NCI-H526 treated with DMSO at 0.1 percent for 48 hours (cell line): ENCODE data around the gene NUDT16L1.
"Not testable (repeated sequence)": the region's sequence is repeated elsewhere in the genome, so short reads cannot be mapped to it uniquely, and the experiment has no call there.

ENCODE experiments used
- DNase-seq: peaks from one replicate; lab custom pipeline; 2025; lab: John Stamatoyannopoulos, UW

NUDT16L1 gene

GRCh38 chr16:4723071-4723767, 29.9 kb downstream of the NUDT16L1 start:
- no peak for DNase-seq

GRCh38 chr16:4724661-4725270, 31.4 kb downstream of the NUDT16L1 start:
- DNase-seq: no peak

- no peak for DNase-seq
Measured at GRCh38 chr16:4726616-4727015, 33.3 kb downstream of the NUDT16L1 start.

DNA sequence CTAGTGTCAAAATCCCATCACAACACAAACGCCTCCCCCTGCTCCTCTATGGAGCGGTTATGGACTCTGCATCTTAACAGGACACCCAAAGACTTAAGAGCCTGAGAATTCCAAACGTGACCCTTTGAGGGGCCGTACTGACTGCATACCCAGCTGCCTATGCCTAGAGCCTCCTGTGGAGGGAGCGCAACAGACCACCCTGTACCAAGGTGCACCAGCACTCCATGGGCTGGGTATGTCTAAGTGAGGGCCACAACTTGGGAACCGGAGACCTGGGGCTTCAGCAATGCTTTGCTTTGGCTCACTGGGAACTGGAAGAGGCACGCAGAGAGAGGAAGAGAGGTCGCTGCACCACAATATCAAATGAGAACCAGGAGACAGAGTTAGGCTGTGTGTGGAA, 35.3 kb downstream of the NUDT16L1 start:
- DNase-seq: no peak

DNA sequence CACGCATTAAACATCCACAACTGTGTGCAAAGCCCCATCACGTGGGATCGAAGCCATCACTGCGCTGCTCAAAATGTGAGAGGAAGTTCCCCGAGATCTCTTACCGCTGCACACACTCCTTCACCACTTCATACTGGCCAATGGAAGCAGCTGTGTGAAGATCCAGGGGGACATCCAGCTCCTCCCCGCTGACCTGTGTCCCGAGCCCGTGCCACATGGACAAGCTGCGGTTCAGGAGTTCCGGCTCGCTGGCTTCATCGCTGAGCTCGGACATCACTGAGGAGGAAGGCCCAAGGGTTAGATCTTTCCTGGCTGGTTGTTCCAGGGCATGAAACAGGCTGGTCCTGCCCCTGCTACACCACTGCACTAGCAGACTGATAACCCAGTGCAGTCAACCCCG, 36.5 kb downstream of the NUDT16L1 start:
- DNase-seq: no peak

- no peak for DNase-seq
Measured at GRCh38 chr16:4733211-4733742, 39.9 kb downstream of the NUDT16L1 start.

- DNase-seq: no peak
Measured at GRCh38 chr16:4733747-4734062, 40.3 kb downstream of the NUDT16L1 start.

GRCh38 chr16:4734063-4734729, 40.8 kb downstream of the NUDT16L1 start, which contains the start of the genes ANKS3 and DNAAF8:
ANKS3 (minus strand) TSS chr16:4734271; CDS start chr16:4730149, 4,122 bp downstream.
DNAAF8 (plus strand) TSS chr16:4734537; CDS start chr16:4736515, 1,978 bp downstream.
- peak; percentile 88 for DNase-seq

- DNase-seq: peak; percentile 14
Measured at GRCh38 chr16:4734730-4735535, 41.6 kb downstream of the NUDT16L1 start.

- no peak for DNase-seq
Measured at GRCh38 chr16:4736546-4736945, 43.2 kb downstream of the NUDT16L1 start.

GRCh38 chr16:4737545-4737944, 44.2 kb downstream of the NUDT16L1 start:
- no peak for DNase-seq

- DNase-seq: not testable (repeated sequence)
Measured at GRCh38 chr16:4738370-4738769, 45.0 kb downstream of the NUDT16L1 start.

DNA sequence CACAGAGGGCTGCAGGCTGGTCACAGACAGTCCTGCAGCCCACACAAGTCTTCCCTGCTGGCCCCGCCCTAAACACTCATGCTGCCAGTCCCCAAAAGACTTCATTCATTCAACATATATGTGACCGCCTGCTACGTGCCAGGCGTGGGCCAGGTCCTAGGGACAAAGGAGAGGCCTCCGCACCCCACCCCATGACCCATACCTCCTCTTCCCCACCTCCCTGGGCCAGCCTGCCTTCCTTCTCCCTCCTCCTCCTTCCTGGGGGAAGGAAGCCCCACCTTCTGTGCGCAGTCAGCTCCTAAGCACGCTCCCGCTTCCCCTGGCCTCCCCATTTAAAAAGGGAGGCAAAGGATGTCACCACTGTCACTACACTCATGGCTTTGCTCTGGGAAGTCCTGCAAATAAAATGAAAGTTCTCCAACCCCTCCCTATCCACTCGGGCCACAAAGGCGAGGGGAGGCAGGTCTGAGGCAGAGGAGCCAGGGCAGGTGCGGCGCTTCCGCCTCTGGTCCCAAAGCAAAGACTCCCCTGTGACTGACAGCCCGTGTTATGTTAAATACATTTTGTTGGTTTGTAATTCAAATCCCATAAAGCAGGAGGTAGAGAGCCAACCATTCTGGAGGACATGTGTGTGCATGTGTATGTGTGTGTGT, 50.0 kb downstream of the NUDT16L1 start:
- no peak for DNase-seq

DNA sequence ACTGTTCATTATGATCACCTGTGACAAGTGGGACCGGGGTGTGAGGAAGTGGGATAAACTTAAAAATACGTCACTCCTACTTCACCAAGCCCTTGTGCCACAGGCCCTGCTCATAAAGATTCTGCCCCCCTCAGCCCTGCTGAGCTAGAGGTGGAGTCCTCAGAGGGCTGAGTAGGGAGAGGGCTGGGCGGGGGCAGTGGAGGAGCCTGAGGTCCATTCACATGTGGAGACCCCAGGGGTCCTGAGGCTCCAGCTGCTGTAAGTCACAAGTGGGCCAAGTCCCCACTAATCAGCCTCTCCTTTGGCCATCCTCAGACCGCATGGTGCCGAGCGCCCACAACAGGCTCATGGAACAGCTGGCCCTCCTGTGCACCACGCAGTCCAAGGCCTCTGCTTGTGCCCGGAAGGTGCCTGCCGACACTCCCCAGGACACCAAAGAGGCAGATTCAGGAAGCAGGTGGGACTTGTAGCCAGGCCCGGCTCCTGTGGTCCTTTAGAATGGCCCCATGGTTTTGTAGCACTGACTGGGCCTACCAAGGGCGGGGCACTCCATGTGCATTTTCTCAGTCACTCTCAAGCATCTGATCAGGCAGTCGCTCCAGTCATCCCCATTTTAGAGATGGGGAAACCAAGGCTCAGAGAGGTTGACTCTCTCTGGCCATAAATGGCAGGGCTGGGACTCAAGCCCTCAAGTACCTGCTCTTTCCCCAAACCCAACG, 51.4 kb downstream of the NUDT16L1 start:
- no peak for DNase-seq

DNA sequence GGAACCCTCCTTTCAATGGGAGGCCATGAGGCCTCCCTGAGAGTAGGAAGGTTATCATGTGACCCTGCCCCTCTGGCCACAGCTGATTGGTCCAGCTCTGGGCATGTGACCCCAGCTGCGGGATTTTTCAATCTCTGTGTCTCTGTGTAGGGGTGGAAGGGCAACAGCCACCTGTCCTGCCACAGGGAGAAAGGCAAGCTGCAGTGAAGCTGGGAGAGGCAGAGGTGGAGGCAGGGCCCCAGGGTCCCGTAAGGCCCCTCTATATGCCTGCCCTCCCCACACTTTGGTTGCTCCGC, 51.9 kb downstream of the NUDT16L1 start:
- no peak for DNase-seq
